NB4 (cell line): ENCODE measurements around the gene ANP32E.
"Not testable (repeated sequence)": the region's sequence is repeated elsewhere in the genome, so short reads cannot be mapped to it uniquely, and the experiment has no call there.

Experiments
- DNase-seq: peaks from one replicate; pipeline ENCODE4 v3.0.0; 2010; ENCODE audit warnings: low read depth
- H3K4me3 ChIP-seq: one replicate; pipeline ENCODE4 v1.5.1; 2011; ENCODE audit warnings: mild to moderate bottlenecking, low read depth, low read length, moderate library complexity
- MYC ChIP-seq: IDR thresholded peaks from 2 replicates; pipeline ENCODE4 v1.6.1; 2011; ENCODE audit warnings: low read depth, low read length
- POLR2A ChIP-seq: IDR thresholded peaks from 2 replicates; pipeline ENCODE4 v1.6.1; 2011; ENCODE audit warnings: mild to moderate bottlenecking; ENCODE audit not compliant: insufficient read length; ENCODE audit errors: extremely low read depth
- TF ChIP-seq, protein P1 (sequence below): IDR thresholded peaks from 2 replicates; pipeline ENCODE4 v1.6.1; 2011; ENCODE audit warnings: low read depth, low read length
- TF ChIP-seq, protein P2 (sequence below): IDR thresholded peaks from one replicate; pipeline ENCODE4 v1.5.1; 2012; ENCODE audit warnings: low read depth, low read length

ANP32E gene

DNA sequence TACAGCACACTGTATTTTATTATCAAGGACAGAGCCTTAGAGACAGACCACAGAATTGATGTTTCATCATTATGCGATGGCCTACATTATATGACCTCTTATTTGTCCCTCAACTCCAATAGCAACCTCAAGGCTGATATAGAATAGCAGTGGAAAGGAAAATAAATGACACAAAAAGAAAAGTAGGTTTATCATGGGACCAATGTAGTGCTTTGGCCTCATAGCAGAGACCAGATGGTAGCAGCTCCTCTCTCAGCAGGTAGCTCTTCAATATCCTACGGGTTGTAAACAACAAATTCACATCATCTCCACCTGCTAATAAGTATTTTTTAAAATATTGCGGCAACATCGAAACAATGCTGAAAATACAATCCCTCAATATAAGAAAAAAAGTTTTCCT, 25.2 kb downstream of the ANP32E start:
- TF ChIP-seq MYC (no peak), POLR2A (no peak)
- TF ChIP-seq, protein P1, sequence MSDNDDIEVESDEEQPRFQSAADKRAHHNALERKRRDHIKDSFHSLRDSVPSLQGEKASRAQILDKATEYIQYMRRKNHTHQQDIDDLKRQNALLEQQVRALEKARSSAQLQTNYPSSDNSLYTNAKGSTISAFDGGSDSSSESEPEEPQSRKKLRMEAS, result no peak
- TF ChIP-seq, protein P2, sequence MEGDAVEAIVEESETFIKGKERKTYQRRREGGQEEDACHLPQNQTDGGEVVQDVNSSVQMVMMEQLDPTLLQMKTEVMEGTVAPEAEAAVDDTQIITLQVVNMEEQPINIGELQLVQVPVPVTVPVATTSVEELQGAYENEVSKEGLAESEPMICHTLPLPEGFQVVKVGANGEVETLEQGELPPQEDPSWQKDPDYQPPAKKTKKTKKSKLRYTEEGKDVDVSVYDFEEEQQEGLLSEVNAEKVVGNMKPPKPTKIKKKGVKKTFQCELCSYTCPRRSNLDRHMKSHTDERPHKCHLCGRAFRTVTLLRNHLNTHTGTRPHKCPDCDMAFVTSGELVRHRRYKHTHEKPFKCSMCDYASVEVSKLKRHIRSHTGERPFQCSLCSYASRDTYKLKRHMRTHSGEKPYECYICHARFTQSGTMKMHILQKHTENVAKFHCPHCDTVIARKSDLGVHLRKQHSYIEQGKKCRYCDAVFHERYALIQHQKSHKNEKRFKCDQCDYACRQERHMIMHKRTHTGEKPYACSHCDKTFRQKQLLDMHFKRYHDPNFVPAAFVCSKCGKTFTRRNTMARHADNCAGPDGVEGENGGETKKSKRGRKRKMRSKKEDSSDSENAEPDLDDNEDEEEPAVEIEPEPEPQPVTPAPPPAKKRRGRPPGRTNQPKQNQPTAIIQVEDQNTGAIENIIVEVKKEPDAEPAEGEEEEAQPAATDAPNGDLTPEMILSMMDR, result no peak
- H3K4me3 ChIP-seq, result no peak overlapping the region
- DNase-seq, result no peak

DNA sequence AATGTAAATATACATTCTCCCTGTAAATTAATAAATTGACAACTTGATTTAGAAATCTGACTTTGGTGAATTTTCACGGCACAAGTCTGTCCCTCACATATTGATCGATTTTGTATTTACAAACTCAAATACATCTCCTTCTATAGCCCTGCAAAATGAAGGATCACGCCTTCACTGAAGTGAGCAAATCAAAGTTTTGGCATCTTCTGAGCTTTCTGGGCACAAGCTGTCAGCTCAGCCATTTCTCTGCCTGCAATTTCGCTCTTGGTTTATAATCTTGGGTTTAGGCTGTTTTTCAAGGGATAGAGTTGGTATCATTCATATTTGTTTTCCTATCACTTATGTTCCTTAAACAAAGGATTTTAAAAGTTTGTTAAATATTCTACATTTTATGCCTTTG, 25.8 kb downstream of the ANP32E start:
- DNase-seq, result no peak
- no peak overlapping the region for H3K4me3 ChIP-seq
- TF ChIP-seq, protein P2, result no peak
- TF ChIP-seq POLR2A, result no peak
- TF ChIP-seq, protein P1, result no peak
- TF ChIP-seq MYC, result no peak

DNA sequence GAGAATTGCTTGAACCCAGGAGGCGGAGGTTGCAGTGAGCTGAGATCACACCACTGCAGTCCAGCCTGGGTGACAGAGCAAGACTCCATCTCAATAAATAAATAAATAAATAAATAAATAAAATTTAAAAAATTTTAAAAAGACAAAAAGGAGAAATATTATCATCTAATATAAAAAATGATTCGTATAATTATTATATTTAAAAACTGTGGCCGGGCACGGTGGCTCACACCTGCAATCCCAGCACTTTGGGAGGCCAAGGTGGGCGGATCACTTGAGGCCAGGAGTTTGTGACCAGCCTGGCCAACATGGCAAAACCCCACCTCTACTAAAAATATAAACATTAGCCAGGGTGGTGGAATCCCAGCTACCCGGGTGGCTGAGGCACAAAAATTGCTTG, 27.5 kb downstream of the ANP32E start:
- not testable (repeated sequence) for H3K4me3 ChIP-seq, DNase-seq

DNA sequence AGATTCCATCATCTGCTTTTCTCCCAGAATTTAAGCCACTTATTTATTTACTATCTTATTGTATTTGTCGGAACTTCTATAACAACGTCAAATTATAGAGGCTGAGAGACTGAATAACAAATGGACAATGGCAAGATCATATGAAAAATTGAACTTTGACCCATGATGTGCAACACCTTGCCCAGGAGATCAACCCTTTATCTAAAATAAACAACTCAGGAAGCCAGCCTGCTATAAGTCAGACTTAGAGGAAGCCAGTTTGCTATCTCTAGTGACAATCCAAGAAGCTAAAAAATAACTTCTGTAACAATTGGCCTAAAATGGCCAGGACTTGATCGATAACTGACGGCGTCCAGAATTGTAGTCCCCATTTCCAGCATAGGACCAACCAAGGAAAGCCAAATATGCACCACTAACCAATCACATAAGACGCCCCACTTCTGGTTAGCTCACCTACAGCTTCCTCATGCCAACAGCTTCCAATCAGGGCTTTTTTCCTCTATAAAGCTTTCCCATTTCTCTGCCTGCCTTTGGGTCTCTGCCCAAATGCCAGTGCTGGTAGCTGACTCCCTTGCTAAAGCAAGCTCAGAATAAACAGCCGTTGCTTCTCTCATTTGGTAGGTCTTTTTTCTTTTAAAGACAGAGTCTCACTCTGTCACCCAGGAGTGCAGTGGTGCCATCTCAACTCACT, 28.5 kb downstream of the ANP32E start:
- TF ChIP-seq, protein P2, result no peak
- TF ChIP-seq POLR2A (no peak), MYC (no peak)
- TF ChIP-seq, protein P1, result no peak
- H3K4me3 ChIP-seq, result no peak overlapping the region
- no peak for DNase-seq

DNA sequence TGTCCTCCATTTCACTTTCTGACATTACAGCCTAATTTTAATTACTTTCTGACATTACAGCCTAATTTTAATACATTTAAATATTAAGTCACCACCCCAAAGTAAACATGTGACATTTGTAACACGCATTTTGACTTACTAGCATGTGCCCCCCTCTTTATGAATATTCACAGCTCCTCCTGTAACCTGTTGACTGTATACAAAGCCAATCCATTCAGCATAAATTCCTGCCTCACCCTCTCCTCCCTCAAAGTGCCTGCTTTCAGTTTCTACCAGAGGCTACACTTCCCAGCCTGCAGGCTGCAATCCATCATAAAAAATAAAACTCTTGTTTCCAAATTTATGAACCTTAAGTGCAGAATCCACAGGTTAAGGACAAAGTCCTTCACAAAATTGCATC, 39.5 kb downstream of the ANP32E start:
- no peak for DNase-seq
- no peak overlapping the region for H3K4me3 ChIP-seq
- TF ChIP-seq, protein P2, result no peak
- TF ChIP-seq POLR2A (no peak), MYC (no peak)
- TF ChIP-seq, protein P1, result no peak

DNA sequence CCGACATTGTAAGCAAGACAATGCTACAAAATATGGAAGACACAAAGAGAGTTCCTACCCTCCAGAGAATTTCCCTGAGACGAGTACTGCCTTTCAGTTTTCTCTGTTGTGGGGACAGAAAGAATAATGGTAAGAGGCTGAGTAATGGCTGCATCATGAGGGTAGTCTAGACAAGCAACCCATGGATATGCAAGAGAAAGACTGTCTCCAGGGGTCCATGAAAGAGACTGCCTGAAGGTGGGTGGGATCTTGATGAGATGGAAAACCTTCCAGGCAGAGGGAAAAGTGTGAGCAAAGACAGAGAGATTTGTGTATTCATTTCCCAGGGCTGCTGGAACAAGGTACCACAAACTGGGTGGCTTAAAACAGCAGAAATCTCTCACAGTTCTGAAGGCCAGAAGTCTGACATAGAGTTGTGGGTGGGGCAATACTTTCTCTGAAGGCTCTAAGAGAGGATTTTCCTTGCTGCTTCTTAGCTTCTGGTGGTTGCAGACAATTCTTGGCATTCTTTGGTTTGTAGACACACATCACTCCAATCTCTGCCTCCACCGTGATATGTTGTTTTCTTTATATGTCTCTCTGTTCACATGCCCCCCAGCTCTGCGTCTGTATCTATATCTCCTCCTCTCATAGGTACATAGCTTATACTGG, 41.4 kb downstream of the ANP32E start:
- TF ChIP-seq, protein P1, result no peak
- TF ChIP-seq MYC (no peak), POLR2A (no peak)
- TF ChIP-seq, protein P2, result no peak
- no peak for DNase-seq
- no peak overlapping the region for H3K4me3 ChIP-seq
